Neural cell (in vitro differentiated cells): ENCODE data around the gene RNU7-1. TPM values are rescaled to one million over a fixed set of nuclear protein-coding genes. Genes with fewer than 3 reads are reported as not detected.
A peak's percentile ranks its signal among the peaks of the same experiment; 100 is the strongest.
"Not testable (repeated sequence)": the region's sequence is repeated elsewhere in the genome, so short reads cannot be mapped to it uniquely, and the experiment has no call there.

Experiments
- H2AFZ ChIP-seq: fragments of 200-600, 300-800 bp; sonication (generic), shearing (Covaris generic); 2 replicates; pipeline ENCODE4 v1.6.0; 2014; ENCODE audit warnings: low read depth, mild to moderate bottlenecking, antibody characterized with exemption, low read length, moderate library complexity
- H3F3A ChIP-seq: fragments of 200-600 bp; shearing (Covaris generic); 2 replicates; pipeline ENCODE4 v1.6.1; 2016; ENCODE audit warnings: mild to moderate bottlenecking, moderate library complexity, mixed read lengths, antibody characterized with exemption, low read length; ENCODE audit not compliant: insufficient read depth, poor library complexity, severe bottlenecking
- H3K27ac ChIP-seq: fragments of 200-600, 300-800 bp; sonication (generic), shearing (Covaris generic); 2 replicates; pipeline ENCODE4 v1.5.1; 2014; ENCODE audit warnings: mild to moderate bottlenecking, low read length, moderate library complexity
- H3K27me3 ChIP-seq: fragments of 300-800, 200-600 bp; sonication (generic), shearing (Covaris generic); 2 replicates; pipeline ENCODE4 v1.6.0; 2014; ENCODE audit warnings: mild to moderate bottlenecking, low read depth, low read length, moderate library complexity; ENCODE audit not compliant: insufficient read depth
- H3K36me3 ChIP-seq: fragments of 300-800, 200-600 bp; sonication (generic), shearing (Covaris generic); 2 replicates; pipeline ENCODE4 v1.5.1; 2014; ENCODE audit warnings: mild to moderate bottlenecking, antibody characterized with exemption, low read length, moderate library complexity; ENCODE audit not compliant: insufficient read depth
- H3K4me2 ChIP-seq: fragments of 300-800, 200-600 bp; sonication (generic), shearing (Covaris generic); 2 replicates; pipeline ENCODE4 v1.6.0; 2014; ENCODE audit warnings: mild to moderate bottlenecking, low read length
- H3K4me3 ChIP-seq: fragments of 300-800, 200-600 bp; sonication (generic), shearing (Covaris generic); 2 replicates; pipeline ENCODE4 v1.5.1; 2014; ENCODE audit warnings: mild to moderate bottlenecking, low read length, moderate library complexity
- H3K79me2 ChIP-seq: fragments of 200-600 bp; shearing (Covaris generic); replicated peaks from 2 replicates; pipeline ENCODE4 v1.6.0; 2014; ENCODE audit warnings: mild to moderate bottlenecking, low read length, moderate library complexity; ENCODE audit not compliant: insufficient read depth
- H3K9ac ChIP-seq: fragments of 300-800, 200-600 bp; sonication (generic), shearing (Covaris generic); 2 replicates; pipeline ENCODE4 v1.6.1; 2016; ENCODE audit warnings: mild to moderate bottlenecking, low read length, mixed read lengths
- H3K9me2 ChIP-seq: fragments of 200-600 bp; shearing (Covaris generic); 2 replicates; pipeline ENCODE4 v1.6.1; 2016; ENCODE audit warnings: mild to moderate bottlenecking, low read length, mixed read lengths; ENCODE audit not compliant: insufficient read depth
- H3K9me3 ChIP-seq: fragments of 200-600, 300-800 bp; sonication (generic), shearing (Covaris generic); 2 replicates; pipeline ENCODE4 v1.6.1; 2016; ENCODE audit warnings: mild to moderate bottlenecking, mixed run types, low read length, moderate library complexity, mixed read lengths
- H4K20me1 ChIP-seq: fragments of 200-600 bp; shearing (Covaris generic); 2 replicates; pipeline ENCODE4 v1.6.1; 2016; ENCODE audit warnings: mild to moderate bottlenecking, mixed run types; ENCODE audit not compliant: insufficient read depth
- EP300 ChIP-seq: fragments of 450-650 bp; conservative IDR thresholded peaks from 2 replicates; pipeline ENCODE4 v1.6.1; 2014; ENCODE audit warnings: antibody characterized with exemption, mild to moderate bottlenecking, moderate library complexity; ENCODE audit not compliant: poor library complexity, severe bottlenecking
- EZH2 ChIP-seq: fragments of 200-600, 300-800 bp; shearing (Covaris generic), sonication (generic); IDR thresholded peaks from 2 replicates; pipeline ENCODE4 v1.6.1; 2014; ENCODE audit warnings: antibody characterized with exemption, low read length, borderline replicate concordance, mild to moderate bottlenecking; ENCODE audit not compliant: insufficient read depth, poor library complexity, severe bottlenecking
- MXI1 ChIP-seq: fragments of 450-650 bp; conservative IDR thresholded peaks from 2 replicates; pipeline ENCODE4 v1.6.1; 2014; ENCODE audit warnings: antibody characterized with exemption, mild to moderate bottlenecking; ENCODE audit not compliant: poor library complexity, severe bottlenecking
- POLR2AphosphoS5 ChIP-seq: IDR thresholded peaks from 2 replicates; pipeline ENCODE4 v1.6.1; 2012
- RAD21 ChIP-seq: fragments of 450-650 bp; conservative IDR thresholded peaks from 2 replicates; pipeline ENCODE4 v1.6.1; 2014; ENCODE audit warnings: antibody characterized with exemption, mild to moderate bottlenecking, moderate library complexity
- SMC3 ChIP-seq: fragments of 450-650 bp; conservative IDR thresholded peaks from 2 replicates; pipeline ENCODE4 v1.6.1; 2014; ENCODE audit warnings: antibody characterized with exemption, mild to moderate bottlenecking, moderate library complexity; ENCODE audit not compliant: poor library complexity
- TAF1 ChIP-seq: IDR thresholded peaks from 2 replicates; pipeline ENCODE4 v1.6.1; 2012; ENCODE audit warnings: low read depth
- polyA plus RNA-seq: library from polyadenylated mRNA; depleted of rRNA; stranded (reverse); fragments of >200 nt; gene quantifications from 2 replicates; pipeline ENCODE4 v1.2.3, GENCODE V29; 2014
- TF ChIP-seq, protein P1 (sequence below): IDR thresholded peaks from 2 replicates; pipeline ENCODE4 v1.6.1; 2012; ENCODE audit warnings: borderline replicate concordance
- TF ChIP-seq, protein P2 (sequence below): fragments of 450-650 bp; IDR thresholded peaks from 2 replicates; pipeline ENCODE4 v1.5.1; 2014; ENCODE audit warnings: antibody characterized with exemption, mild to moderate bottlenecking, moderate library complexity; ENCODE audit not compliant: poor library complexity, severe bottlenecking

Gene RNU7-1
- polyA plus RNA-seq, 1 donor from 2014 or later, result not detected

GRCh38 chr12:6905414-6906040 lies 38.1 kb upstream of the RNU7-1 start:
- H3F3A ChIP-seq, result peaks cover 4% of the 10 kb centered on the region
- H3K9me3 ChIP-seq, result no peaks in the 10 kb centered on the region
- no peaks in the 10 kb centered on the region for H4K20me1 ChIP-seq
- peak overlapping the region; percentile 82 for H3K9ac ChIP-seq
- no peaks in the 10 kb centered on the region for H3K27me3 ChIP-seq
- no peaks in the 10 kb centered on the region for H3K79me2 ChIP-seq
- H3K36me3 ChIP-seq, result no peaks in the 10 kb centered on the region
- H3K4me3 ChIP-seq, result peak overlapping the region; percentile 67
- H2AFZ ChIP-seq, result peak overlapping the region; percentile 43
- H3K27ac ChIP-seq, result peak overlapping the region; percentile 92
- peak overlapping the region; percentile 90 for H3K4me2 ChIP-seq
- TF ChIP-seq POLR2AphosphoS5, result no peak
- TF ChIP-seq SMC3, result no peak
- TF ChIP-seq EP300, result no peak
- TF ChIP-seq, protein P1, sequence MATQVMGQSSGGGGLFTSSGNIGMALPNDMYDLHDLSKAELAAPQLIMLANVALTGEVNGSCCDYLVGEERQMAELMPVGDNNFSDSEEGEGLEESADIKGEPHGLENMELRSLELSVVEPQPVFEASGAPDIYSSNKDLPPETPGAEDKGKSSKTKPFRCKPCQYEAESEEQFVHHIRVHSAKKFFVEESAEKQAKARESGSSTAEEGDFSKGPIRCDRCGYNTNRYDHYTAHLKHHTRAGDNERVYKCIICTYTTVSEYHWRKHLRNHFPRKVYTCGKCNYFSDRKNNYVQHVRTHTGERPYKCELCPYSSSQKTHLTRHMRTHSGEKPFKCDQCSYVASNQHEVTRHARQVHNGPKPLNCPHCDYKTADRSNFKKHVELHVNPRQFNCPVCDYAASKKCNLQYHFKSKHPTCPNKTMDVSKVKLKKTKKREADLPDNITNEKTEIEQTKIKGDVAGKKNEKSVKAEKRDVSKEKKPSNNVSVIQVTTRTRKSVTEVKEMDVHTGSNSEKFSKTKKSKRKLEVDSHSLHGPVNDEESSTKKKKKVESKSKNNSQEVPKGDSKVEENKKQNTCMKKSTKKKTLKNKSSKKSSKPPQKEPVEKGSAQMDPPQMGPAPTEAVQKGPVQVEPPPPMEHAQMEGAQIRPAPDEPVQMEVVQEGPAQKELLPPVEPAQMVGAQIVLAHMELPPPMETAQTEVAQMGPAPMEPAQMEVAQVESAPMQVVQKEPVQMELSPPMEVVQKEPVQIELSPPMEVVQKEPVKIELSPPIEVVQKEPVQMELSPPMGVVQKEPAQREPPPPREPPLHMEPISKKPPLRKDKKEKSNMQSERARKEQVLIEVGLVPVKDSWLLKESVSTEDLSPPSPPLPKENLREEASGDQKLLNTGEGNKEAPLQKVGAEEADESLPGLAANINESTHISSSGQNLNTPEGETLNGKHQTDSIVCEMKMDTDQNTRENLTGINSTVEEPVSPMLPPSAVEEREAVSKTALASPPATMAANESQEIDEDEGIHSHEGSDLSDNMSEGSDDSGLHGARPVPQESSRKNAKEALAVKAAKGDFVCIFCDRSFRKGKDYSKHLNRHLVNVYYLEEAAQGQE, result no peak
- TF ChIP-seq, protein P2, sequence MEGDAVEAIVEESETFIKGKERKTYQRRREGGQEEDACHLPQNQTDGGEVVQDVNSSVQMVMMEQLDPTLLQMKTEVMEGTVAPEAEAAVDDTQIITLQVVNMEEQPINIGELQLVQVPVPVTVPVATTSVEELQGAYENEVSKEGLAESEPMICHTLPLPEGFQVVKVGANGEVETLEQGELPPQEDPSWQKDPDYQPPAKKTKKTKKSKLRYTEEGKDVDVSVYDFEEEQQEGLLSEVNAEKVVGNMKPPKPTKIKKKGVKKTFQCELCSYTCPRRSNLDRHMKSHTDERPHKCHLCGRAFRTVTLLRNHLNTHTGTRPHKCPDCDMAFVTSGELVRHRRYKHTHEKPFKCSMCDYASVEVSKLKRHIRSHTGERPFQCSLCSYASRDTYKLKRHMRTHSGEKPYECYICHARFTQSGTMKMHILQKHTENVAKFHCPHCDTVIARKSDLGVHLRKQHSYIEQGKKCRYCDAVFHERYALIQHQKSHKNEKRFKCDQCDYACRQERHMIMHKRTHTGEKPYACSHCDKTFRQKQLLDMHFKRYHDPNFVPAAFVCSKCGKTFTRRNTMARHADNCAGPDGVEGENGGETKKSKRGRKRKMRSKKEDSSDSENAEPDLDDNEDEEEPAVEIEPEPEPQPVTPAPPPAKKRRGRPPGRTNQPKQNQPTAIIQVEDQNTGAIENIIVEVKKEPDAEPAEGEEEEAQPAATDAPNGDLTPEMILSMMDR, result no peak
- no peak for TF ChIP-seq TAF1
- no peak for TF ChIP-seq MXI1
- TF ChIP-seq RAD21, result no peak
- TF ChIP-seq EZH2, result no peak
- no peaks in the 10 kb centered on the region for H3K9me2 ChIP-seq

GRCh38 chr12:6908141-6908540 lies 35.5 kb upstream of the RNU7-1 start:
- not testable (repeated sequence) for H3K27ac ChIP-seq

More at GRCh38 chr12:6908141-6908540, 35.5 kb upstream of the RNU7-1 start:
- not testable (repeated sequence) for H3K36me3 ChIP-seq, H3F3A ChIP-seq, H3K4me3 ChIP-seq, H3K9me2 ChIP-seq, H3K9ac ChIP-seq, H2AFZ ChIP-seq, H3K79me2 ChIP-seq, H3K27me3 ChIP-seq, H3K4me2 ChIP-seq, H3K9me3 ChIP-seq, H4K20me1 ChIP-seq
